GM19025 (cell line): ENCODE data around the gene TBL1X.

Experiments
- ATAC-seq: cut with Tn5 transposase; IDR thresholded peaks from one replicate; pipeline ENCODE4 v1.9.1; 2021; ENCODE audit warnings: mild to moderate bottlenecking, low read depth, moderate library complexity; ENCODE audit not compliant: unreplicated experiment

Gene TBL1X

DNA sequence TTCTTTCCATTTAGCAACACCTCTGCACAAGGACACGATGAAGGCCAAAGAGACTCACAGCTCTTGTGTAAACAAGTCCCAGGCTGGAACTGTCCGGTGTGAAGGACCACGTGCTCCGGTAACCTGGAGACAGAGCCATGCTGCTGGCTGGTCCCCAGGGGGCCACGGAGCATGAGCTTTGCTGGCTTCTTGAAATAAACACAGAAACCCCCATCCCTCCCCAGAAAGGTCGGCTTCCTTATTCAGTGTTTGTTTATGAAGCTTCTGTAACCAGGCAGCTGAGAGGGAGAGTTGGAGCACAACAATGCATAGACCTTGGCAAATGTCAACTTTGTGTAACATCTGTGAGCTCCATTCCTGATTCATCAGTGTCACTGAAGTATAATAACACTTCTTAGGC lies 191.4 kb downstream of the TBL1X start:
- no peak for ATAC-seq

DNA sequence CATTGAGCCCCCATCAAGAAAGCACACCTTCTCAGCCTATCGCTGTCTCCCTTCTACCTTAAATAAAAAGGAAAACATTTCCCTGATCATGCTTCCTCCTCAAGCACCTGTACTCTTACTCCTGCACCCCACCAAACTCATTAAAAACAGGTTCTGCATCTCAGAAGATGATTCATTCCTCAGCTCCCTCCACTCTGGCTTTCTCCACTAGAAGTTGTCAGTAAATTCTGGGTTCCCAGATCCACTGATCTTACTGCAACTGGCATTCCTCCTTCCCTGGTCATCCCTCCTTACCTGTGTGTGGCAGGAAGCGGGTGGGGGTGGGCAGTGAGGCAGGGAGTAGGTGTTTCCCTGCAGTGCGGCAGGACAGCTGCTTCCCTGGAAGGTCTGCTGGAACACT lies 192.0 kb downstream of the TBL1X start:
- no peak for ATAC-seq

DNA sequence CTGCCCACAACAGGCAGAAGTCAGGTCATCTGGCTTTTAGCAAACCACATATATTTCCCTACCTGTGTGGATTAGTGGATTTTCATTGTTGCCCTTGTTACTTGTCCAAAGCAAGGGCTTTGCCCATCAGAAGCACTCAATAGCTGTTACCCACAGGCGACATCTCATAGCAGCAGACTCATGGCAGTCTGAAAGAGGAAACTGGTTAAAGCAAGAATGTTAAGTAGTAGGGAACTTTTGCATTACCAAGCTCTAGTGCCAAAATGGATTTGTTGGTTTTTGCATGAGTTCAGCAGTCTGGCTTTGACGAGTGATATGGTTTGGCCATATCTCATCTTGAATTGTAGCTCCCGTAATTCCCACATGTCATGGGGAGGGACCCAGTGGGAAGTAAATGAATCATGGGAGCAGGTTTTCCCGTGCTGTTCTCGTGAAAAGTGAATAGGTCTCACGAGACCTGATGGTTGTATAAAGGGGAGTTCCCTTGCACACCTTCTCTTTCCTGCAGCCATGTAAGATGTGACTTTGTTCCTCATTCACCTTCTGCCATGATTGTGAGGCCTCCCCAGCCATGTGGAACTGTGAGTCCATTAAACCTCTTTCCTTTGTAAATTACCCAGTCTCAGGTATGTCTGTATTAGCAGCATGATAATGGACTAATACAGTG lies 192.9 kb downstream of the TBL1X start:
- no peak for ATAC-seq

DNA sequence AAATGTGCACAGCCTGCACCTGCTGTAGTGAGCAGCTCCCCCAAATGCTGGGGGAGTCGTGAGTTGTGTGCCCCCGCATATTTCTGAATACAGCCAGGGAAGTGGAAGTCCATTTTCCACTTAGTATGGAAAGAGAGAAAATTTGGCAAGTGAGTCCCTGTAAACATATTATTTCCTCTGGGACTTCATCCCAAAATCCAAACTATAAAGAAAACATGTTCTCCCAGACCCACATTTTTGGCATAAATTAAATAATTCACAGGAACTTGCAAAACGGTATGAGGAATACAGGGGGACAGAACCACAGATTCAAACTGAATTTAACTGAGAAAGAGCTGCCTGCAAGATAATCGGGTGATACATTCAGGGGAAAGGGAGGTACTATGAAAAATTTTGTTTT lies 193.6 kb downstream of the TBL1X start:
- ATAC-seq: no peak

DNA sequence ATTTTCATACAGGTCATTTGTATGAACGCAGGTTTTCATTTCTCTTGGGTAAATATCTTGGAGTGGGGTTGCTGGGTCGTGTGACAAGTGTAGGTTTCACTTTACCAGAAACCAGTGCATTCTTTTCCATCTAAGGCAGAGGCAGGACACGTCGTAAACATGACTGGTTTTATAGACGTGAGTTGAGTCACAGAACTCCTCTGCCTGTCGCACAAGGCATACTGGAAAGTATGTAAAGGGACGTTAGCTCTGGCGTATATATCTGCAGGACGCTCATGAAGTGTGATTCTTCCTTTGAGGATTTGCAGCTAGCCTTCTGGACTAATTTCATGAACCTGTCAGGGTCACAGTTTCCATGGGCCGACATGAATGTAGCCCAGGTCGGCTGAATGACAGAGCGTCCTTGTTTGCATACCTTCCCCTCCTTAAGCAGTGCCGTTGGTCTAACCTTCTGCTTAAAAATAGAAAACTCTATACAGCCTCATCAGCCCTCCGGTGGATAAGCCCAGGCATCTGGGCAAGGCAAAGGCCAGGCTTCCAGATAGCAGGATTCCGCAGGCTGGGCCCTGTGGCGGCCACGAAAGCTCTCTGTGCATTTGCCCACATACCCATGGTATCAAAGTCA lies 194.8 kb downstream of the TBL1X start:
- ATAC-seq: no peak

DNA sequence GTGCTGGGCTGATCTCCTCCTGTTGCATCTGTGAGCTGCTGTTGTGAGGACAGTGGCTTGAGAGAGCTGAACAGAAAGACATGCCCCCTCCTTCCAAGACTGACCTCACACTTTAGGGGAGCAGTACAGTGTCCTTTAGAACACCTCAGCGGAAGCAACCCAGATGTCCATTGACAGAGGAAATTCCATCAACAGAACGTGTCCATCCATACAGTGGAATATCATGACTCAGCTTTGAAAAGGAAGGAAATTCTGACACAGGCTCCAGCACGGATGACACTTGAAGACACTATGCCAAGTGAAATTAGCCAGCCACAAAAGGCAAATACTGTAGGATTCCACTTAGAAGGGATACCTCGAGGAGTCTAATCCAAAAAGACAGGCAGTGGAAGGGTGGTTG lies 197.3 kb downstream of the TBL1X start:
- ATAC-seq: no peak

DNA sequence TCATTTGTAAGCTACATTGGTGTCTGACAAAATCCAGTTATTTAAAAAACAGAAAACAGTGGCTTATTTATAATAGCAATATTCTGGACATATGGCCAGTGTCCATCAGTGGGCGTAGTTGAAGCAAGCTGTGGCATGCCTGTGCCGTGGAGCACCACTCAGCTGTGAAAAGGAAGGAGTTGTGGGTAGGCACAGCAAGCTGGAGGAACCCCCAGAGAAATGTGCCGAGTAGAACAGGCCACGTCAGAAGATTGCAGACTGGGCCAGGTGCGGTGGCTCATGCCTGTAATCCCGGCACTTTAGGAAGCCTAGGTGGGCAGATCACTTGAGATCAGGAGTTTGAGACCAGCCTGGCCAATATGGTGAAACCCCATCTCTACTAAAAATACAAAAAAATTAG lies 198.4 kb downstream of the TBL1X start:
- no peak for ATAC-seq

DNA sequence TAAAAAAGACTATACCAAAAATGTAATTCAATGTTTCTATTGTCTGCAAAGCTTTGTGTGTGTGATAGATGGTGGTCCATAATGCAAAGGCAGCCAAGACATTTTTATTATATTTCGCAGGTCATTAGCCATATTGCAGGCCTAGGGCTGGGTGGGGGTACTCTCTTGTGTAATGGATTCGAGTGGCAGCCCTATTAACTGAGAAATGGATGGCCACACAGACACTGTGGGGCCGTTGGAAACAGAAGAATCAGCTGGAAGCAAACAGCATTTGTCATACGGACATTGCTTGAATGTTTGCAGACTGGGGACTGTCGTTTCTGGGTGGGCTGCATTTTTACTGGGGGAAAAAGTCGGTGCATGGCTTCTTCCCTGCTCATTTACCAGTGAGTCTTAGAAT lies 199.4 kb downstream of the TBL1X start:
- ATAC-seq: no peak

DNA sequence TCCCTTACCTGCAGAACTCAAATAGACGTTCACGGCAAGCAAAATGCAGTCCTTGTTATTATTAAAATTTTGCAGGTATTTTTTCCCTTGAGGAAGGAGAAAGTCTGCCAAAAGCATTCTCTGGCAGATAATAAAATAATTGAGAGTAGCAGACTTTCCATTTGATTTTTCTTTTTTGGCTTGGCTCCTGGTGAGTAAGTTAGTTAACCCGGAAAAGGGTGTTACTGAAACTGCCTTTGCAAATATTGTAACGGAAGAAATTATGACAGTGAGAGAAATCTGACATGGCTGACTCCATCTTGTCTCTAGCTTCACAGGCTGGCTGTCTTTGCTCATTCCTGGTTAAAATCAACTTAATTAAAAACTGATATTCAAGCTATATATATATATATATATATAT lies 200.3 kb downstream of the TBL1X start:
- no peak for ATAC-seq

DNA sequence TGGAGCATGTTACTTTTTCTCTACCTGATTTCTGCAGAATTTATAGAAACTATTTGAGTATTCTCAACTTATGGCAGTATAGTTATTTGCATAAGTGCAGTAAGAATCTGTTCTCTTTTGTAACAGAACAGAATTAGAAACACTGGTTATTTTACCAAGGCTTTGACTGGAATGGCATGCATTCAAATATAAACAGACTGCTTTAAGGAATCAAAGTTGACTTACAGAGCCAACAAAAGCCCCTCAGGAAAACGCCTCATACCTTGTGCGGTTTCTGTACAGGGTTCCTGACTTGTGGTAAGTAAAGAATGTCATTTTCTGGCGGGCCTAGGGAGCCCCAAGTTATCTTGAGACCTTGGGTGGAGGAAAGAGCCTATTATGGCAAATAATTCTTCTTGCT lies 203.7 kb downstream of the TBL1X start:
- no peak for ATAC-seq

DNA sequence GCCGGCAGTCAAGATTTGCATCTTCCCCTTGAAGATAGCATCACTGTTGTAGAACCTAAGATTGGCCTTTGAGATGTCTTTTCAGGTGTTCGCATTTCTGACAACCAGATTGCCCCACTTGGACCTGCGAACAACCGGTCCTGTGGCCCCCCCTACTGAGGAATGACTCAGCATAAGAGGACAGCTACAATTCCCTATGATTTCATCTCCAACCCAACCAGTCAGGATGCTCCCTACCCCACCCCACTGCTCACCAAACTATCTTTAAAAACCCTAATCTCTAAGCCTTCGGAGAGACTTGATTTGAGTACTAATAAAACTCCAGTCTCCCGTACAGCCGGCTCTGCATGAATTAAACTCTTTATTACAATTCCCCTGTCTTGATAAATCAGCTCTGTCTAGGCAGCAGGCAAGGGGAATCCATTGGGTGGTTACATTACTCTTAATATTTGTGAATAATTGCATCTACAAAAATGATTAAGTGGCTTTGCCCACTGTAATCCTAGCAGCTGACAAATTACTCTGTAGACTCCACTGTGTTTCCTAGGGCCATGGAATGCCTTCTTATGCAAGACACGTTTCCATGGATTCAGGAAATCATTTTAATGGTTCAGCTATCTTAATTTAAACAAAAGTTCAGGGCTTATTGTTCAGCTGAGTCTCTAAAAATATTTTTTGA lies 205.4 kb downstream of the TBL1X start:
- ATAC-seq: no peak

DNA sequence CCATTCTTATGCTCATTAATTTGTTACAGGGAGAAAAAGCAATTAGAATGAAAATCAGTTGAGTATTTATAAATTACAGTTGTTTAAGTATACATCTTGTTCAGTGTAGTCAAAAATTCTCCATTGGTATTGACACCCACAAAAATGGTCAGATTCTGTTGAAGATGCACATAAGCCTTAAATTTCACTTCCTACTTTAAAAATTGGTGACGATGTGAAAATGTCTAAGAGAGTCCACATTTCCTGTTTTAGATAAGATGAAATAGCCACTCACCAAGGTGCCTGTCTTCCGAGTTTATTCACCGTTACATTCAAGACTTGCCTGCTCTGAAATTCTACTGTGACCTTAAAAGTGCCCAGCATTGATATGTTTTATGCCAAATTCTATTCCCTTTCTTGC lies 207.1 kb downstream of the TBL1X start:
- ATAC-seq: no peak

DNA sequence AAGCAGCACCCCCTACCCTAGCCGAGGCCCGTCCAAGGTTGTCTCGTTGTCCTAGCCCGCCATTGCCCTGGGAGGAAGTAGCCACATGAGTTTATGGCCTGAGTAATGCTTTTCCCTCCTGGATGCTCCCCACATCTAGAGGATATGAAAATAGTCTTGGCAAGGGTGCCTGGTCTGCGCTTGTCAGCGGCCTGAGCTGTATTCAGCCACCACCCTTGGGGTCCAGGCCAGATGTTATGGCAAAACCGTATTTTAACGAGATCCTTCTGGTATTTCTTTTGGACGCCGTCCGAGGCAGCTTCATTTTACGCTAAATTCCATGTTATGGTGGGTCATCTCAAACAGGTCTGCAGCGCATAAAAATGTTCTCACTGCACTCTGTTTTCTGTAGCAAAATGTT lies 211.4 kb downstream of the TBL1X start:
- ATAC-seq: no peak

DNA sequence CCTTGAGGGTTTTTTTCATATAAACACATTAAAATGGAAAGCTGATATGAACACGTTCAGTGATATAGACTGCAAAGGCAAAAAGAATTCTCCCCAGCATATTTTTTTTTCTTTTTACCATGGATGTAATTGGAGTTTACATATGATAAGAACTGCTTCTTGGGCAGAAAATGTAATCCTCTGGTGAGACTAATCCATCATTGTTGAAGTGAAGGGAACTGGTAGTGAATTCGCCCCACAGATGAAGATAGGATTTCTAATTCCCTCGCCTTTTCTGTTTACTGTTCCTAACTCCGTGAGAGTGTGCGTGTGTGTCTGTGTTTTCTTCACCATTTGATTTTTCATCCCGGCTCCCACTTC lies 211.9 kb downstream of the TBL1X start:
- ATAC-seq: no peak

DNA sequence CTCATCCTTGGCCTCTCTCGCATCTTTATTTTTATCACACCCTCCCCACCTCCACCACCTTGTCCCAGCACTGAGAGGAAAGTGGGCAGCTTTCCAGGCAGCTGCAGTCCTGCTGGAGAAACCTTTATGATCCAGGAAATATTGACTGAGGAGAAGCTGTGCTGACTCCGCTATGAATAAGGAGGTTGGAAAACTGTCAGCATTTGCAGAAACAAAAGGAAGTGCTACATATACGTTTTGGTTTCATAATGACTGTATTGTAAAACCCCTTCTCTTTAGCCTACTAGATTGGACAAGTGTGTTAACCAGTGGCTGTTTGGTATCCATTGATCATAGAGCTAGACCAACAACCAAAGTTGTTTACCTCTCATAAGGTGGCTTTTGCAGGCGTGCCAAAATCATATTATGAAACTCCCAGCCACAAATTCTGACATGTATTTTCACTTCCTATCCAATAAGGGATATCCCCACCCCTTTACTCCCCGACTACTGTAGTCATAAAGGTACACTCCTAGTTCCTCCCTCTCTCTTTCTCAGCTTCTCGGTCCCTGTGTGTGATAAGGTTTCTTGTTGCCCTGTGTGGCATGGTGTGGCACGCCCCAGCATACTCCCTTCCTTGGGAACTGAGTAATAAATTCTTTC lies 212.4 kb downstream of the TBL1X start:
- peak; percentile 94 for ATAC-seq

DNA sequence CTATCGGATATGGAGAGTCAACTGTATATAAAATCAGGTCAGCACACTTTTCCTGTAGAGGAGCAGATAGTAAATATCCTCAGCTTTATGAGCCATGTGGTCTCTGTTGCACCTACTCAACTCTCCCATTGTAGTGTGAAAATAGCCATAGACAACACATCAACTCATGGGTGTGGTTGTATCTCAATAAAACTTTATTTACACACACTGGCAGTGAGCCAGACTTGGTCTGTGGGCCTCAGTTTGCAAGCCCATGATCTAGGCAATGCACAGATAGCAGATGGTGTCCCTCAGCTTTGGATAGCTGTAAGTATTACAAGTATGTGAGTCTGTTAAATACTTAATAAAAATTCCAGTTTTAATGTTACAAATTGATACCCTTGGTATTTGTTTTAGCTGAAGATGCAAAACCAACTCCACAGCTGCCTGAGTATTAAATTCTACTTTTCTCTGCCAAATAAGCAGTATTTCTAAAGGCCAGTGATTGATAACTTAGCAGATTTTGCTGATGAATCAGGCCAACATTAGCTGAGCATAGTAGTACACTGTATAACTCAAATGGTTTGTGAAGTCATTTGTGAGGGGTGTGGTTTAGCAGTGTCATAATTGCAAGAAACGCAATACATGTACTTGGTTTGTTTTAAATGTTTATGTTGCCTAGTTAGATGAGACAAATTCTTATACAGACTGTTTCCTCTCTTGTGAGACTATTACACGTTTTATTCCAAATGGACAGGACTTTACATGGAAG lies 213.5 kb downstream of the TBL1X start:
- ATAC-seq: no peak

DNA sequence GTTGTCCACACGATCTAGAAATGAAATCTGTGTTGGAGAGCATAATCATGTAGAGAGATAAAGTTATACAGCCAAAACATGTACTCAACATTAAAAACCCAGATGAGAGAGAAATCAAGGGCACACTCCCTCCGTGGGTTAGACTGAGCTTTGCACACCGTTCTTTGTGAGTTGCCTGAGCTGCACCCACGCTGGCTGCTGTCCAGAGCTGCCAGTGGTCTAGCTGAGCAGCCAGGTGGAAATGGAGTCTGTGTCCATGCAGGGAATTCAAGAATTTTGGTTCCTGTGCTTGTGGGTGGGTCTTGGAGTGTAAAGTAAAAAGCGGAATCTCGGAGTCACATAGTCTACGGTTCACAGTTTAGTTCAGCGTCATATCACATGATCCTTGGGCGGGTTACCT lies 216.2 kb downstream of the TBL1X start:
- ATAC-seq: no peak

DNA sequence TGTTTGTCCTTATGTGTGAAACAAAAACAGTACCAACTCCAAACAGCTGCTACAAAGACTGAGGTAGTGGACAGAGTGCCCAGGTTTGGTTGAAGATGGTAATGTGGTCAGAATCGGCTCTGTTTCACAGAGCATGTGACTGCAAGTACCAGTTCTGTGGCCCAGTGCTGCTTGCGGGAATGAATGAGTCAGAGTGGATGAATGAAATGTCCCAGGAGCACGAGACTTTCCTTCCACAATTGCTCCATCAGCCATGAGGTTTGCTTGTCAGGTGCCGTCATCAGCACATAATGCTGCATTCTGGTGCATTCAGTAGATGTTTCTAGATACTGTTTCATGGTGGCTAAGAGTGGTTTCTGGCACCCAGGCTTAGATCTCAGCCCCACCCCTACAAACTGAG lies 216.6 kb downstream of the TBL1X start:
- ATAC-seq: no peak

DNA sequence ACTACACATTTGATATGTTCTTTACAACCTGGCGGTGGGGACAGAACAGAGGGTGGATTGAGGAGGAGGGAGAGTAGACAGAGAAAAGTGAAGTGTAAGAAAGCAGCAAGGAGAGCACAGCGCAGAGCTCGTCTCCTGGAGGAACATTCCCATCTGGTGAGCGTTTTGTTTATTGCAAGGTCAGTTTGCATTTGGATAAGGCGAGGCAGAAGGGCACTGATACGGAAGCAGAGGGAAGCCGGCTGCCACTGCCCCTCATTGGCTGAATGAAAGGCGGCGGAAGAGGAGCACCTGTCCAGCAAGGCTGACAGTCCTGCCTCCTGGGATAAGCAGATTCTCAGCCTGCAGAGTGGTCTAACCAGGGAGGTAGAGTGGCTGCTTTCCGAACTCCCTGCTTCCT lies 217.6 kb downstream of the TBL1X start:
- no peak for ATAC-seq

DNA sequence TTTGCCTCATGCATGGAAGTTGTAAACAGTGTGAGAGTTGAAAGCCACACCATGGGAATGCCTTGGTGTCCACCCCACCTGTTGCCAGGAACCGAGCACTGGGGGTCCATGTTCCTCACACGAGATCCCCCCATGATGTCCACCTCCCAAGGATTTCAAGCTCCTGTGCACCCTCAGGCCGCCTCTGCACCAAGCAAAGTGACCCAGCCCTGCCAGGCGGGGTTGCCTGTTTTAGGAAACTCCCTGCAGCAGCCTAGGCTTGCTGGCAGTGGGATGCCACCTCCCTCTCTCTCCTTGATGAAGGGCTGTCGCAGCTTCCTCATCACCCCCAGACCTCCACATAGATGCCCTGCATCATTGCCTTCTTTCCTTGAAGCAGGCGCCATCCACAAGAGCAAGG lies 218.0 kb downstream of the TBL1X start:
- no peak for ATAC-seq

DNA sequence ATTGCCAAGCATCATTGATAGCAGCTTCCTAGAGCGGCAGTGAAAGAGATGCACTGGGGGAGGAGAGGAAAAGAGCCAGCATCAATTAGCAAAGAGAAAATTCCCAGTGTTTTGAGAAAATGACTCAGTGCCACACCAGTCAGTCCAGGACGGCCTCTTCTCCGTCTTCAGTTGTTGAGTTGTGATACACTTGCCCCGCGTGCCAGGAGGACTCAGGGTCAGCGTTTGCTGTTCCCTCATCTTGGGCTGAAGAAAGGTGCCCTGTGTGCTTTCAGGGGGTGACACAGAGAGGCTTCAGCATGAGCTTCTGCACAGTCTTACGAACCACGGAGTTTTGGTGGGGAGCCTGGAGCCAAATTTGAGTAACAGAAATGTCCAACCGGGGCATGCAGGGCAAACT lies 218.5 kb downstream of the TBL1X start:
- ATAC-seq: no peak
